ENCODE measurements around the gene RAPGEF5. TPM values are rescaled to one million over a fixed set of nuclear protein-coding genes. Genes with fewer than 3 reads are reported as not detected.
"Not testable (repeated sequence)": the region's sequence is repeated elsewhere in the genome, so short reads cannot be mapped to it uniquely, and the experiment has no call there.

RAPGEF5 gene
- total RNA-seq, 1 donor from 2014 or later, result 138 TPM

- DNase-seq (ENCODE audit: low read depth in 2 of 2), result no peak
Observed at GRCh38 chr7:22088827-22089226, 268.1 kb downstream of the RAPGEF5 start.

- DNase-seq (ENCODE audit: low read depth in 2 of 2), result no peak
Observed at GRCh38 chr7:22087861-22088260, 269.1 kb downstream of the RAPGEF5 start.

- DNase-seq (ENCODE audit: low read depth in 2 of 2), result peak in 1 of 2 donors; percentile 9
Observed at GRCh38 chr7:22083704-22084240, 273.2 kb downstream of the RAPGEF5 start.

GRCh38 chr7:22082886-22083703 is 273.9 kb downstream of the RAPGEF5 start:
- peak; percentile 47 to 80 for DNase-seq (ENCODE audit: low read depth in 2 of 2)

- DNase-seq (ENCODE audit: low read depth in 2 of 2), result no peak
Observed at GRCh38 chr7:22082553-22082885, 274.4 kb downstream of the RAPGEF5 start.

- not testable (repeated sequence) for DNase-seq (ENCODE audit: low read depth in 2 of 2)
Observed at GRCh38 chr7:22080219-22080618, 276.7 kb downstream of the RAPGEF5 start.

- not testable (repeated sequence) for DNase-seq (ENCODE audit: low read depth in 2 of 2)
Observed at GRCh38 chr7:22078872-22079271, 278.1 kb downstream of the RAPGEF5 start.

- DNase-seq (ENCODE audit: low read depth in 2 of 2), result no peak
Observed at GRCh38 chr7:22075561-22075960, 281.4 kb downstream of the RAPGEF5 start.

GRCh38 chr7:22074897-22075296 is 282.1 kb downstream of the RAPGEF5 start:
- DNase-seq (ENCODE audit: low read depth in 2 of 2), result no peak

Other genes starting within 250 kb of the RAPGEF5 start
- 2.9 and 10.9 TPM in 2 replicates for gene STEAP1B, start 143.0 kb upstream of the RAPGEF5 start, total RNA-seq